WERI-Rb-1 (cell line): ENCODE measurements around the gene XRCC1.

ENCODE experiments used
- DNase-seq: peaks from one replicate; pipeline ENCODE4 v3.0.0-alpha.2; 2020
- H3K27ac ChIP-seq: fragments of 250-450 bp; sonication (Bioruptor Pico); 2 replicates; pipeline ENCODE4 v1.5.1; 2020; ENCODE audit warnings: mild to moderate bottlenecking, moderate library complexity
- H3K27me3 ChIP-seq: fragments of 250-450 bp; sonication (Bioruptor Pico); 2 replicates; pipeline ENCODE4 v1.5.1; 2021; ENCODE audit warnings: mild to moderate bottlenecking, low read depth, moderate library complexity; ENCODE audit not compliant: insufficient read depth, severe bottlenecking
- H3K36me3 ChIP-seq: fragments of 250-450 bp; sonication (Bioruptor Pico); 2 replicates; pipeline ENCODE4 v1.5.1; 2020; ENCODE audit warnings: mild to moderate bottlenecking, moderate library complexity
- H3K4me3 ChIP-seq: 2 replicates; pipeline ENCODE4 v1.5.1; 2011; ENCODE audit warnings: low read depth, mild to moderate bottlenecking, control low read depth, low read length
- H3K9me3 ChIP-seq: fragments of 250-450 bp; sonication (Bioruptor Pico); 2 replicates; pipeline ENCODE4 v1.5.1; 2021; ENCODE audit warnings: mild to moderate bottlenecking, moderate library complexity; ENCODE audit not compliant: severe bottlenecking
- CTCF ChIP-seq: IDR thresholded peaks from 2 replicates; pipeline ENCODE4 v1.5.1; 2011; ENCODE audit warnings: low read depth, mild to moderate bottlenecking, control low read depth, inconsistent platforms, low read length

The XRCC1 gene

GRCh38 chr19:43534305-43534815 is 41.0 kb downstream of the XRCC1 start:
- peak overlapping the region; percentile 33; the same call in 1 of the 2 replicates for H3K27ac ChIP-seq
- peaks cover 20% of the 10 kb centered on the region for H3K36me3 ChIP-seq
- H3K4me3 ChIP-seq, result no peak overlapping the region
- no peak for DNase-seq
- no peaks in the 10 kb centered on the region for H3K27me3 ChIP-seq
- TF ChIP-seq CTCF, result no peak
- peaks cover 5% of the 10 kb centered on the region for H3K9me3 ChIP-seq

- H3K9me3 ChIP-seq, result no peaks in the 10 kb centered on the region
- H3K27me3 ChIP-seq, result no peaks in the 10 kb centered on the region
- H3K27ac ChIP-seq, result peak overlapping the region; percentile 78
- peak overlapping the region; percentile 77 for H3K4me3 ChIP-seq
- H3K36me3 ChIP-seq, result peaks cover 14% of the 10 kb centered on the region
- no peak for TF ChIP-seq CTCF
- DNase-seq, result peak; percentile 99
Observed at GRCh38 chr19:43533546-43534304, 41.6 kb downstream of the XRCC1 start.

GRCh38 chr19:43532962-43533545 is 42.3 kb downstream of the XRCC1 start, which contains the start of gene ZNF575:
Gene ZNF575, plus strand, starts transcription at chr19:43533188. Its CDS starts 1,235 bp downstream, at chr19:43534423.
- no peaks in the 10 kb centered on the region for H3K27me3 ChIP-seq
- H3K9me3 ChIP-seq, result no peaks in the 10 kb centered on the region
- H3K4me3 ChIP-seq, result peak within 1 kb of the TSS; percentile 77
- peak; percentile 97 for DNase-seq
- peaks cover 7% of the 10 kb centered on the region for H3K36me3 ChIP-seq
- TF ChIP-seq CTCF, result no peak
- peak within 1 kb of the TSS; percentile 78 for H3K27ac ChIP-seq

- no peak for TF ChIP-seq CTCF
- peak overlapping the region; percentile 78 for H3K27ac ChIP-seq
- peak; percentile 49 for DNase-seq
- peaks cover 4% of the 10 kb centered on the region for H3K36me3 ChIP-seq
- no peaks in the 10 kb centered on the region for H3K27me3 ChIP-seq
- peak overlapping the region; percentile 77 for H3K4me3 ChIP-seq
- H3K9me3 ChIP-seq, result no peaks in the 10 kb centered on the region
Observed at GRCh38 chr19:43532571-43532961, 42.8 kb downstream of the XRCC1 start.

- Histone ChIP-seq H3K27ac (no peak overlapping the region), H3K36me3 (no peaks in the 10 kb centered on the region), H3K27me3 (no peaks in the 10 kb centered on the region), H3K9me3 (no peaks in the 10 kb centered on the region), H3K4me3 (no peak overlapping the region)
- TF ChIP-seq CTCF, result no peak
- DNase-seq, result no peak
Observed at GRCh38 chr19:43527860-43528622, 47.3 kb downstream of the XRCC1 start.
